RWPE2 (cell line): ENCODE results near the gene BCL11B.

ENCODE experiments used
- ATAC-seq: fragments of 200-7000 bp; cut with Tn5 transposase; 3 replicates; pipeline ENCODE4 v1.9.1; 2021; ENCODE audit warnings: low read depth
- DNase-seq: peaks from one replicate; pipeline ENCODE4 v3.0.0-alpha.2; 2020; ENCODE audit warnings: low spot score
- H3K27ac ChIP-seq: fragments of 450-650 bp; 2 replicates; pipeline ENCODE4 v1.5.1; 2017; ENCODE audit warnings: mild to moderate bottlenecking; ENCODE audit not compliant: poor library complexity, severe bottlenecking
- H3K27me3 ChIP-seq: fragments of 250-450 bp; sonication (Bioruptor Pico); 2 replicates; pipeline ENCODE4 v1.5.1; 2021; ENCODE audit warnings: mild to moderate bottlenecking, moderate library complexity; ENCODE audit not compliant: insufficient read depth, poor library complexity, severe bottlenecking
- H3K36me3 ChIP-seq: fragments of 250-450 bp; sonication (Bioruptor Pico); 2 replicates; pipeline ENCODE4 v1.5.1; 2020; ENCODE audit warnings: low read depth, mild to moderate bottlenecking, moderate library complexity
- H3K4me1 ChIP-seq: fragments of 250-450 bp; sonication (Bioruptor Pico); 2 replicates; pipeline ENCODE4 v1.5.1; 2021; ENCODE audit warnings: mild to moderate bottlenecking, moderate library complexity; ENCODE audit not compliant: insufficient read depth, poor library complexity, severe bottlenecking
- H3K4me3 ChIP-seq: fragments of 250-450 bp; sonication (Bioruptor Pico); 2 replicates; pipeline ENCODE4 v1.5.1; 2021; ENCODE audit warnings: mild to moderate bottlenecking, moderate library complexity; ENCODE audit not compliant: severe bottlenecking
- H3K9me3 ChIP-seq: fragments of 250-450 bp; sonication (Bioruptor Pico); 2 replicates; pipeline ENCODE4 v1.5.1; 2021; ENCODE audit warnings: mild to moderate bottlenecking, moderate library complexity; ENCODE audit not compliant: severe bottlenecking
- TF ChIP-seq, protein P1 (sequence below): fragments of 450-650 bp; IDR thresholded peaks from one replicate; pipeline ENCODE4 v1.5.1; 2017; ENCODE audit warnings: mild to moderate bottlenecking, moderate library complexity; ENCODE audit not compliant: poor library complexity, severe bottlenecking

The BCL11B gene

DNA sequence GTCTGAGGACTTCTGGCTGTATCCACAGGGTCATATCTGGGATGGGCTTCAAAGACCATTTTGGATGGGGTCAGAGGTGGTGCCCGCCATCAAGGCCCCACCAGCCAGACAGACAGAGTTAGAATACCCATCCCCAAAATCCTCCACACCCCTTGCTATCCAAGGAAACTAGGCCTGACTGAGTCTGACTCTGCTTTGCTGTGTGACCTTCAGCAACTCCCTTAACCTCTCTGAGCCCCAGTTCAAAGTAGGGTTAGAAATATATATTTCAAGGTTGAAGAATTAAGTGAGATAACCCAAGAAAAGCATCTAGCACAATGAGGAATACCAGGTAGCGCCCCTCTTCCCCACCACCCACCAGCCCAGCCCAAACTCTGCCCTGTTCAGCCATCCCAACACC lies 20.3 kb downstream of the BCL11B start:
- H3K9me3 ChIP-seq = no peaks in the 10 kb centered on the region
- no peak overlapping the region for H3K4me3 ChIP-seq
- TF ChIP-seq, protein P1, sequence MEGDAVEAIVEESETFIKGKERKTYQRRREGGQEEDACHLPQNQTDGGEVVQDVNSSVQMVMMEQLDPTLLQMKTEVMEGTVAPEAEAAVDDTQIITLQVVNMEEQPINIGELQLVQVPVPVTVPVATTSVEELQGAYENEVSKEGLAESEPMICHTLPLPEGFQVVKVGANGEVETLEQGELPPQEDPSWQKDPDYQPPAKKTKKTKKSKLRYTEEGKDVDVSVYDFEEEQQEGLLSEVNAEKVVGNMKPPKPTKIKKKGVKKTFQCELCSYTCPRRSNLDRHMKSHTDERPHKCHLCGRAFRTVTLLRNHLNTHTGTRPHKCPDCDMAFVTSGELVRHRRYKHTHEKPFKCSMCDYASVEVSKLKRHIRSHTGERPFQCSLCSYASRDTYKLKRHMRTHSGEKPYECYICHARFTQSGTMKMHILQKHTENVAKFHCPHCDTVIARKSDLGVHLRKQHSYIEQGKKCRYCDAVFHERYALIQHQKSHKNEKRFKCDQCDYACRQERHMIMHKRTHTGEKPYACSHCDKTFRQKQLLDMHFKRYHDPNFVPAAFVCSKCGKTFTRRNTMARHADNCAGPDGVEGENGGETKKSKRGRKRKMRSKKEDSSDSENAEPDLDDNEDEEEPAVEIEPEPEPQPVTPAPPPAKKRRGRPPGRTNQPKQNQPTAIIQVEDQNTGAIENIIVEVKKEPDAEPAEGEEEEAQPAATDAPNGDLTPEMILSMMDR = no peak
- H3K36me3 ChIP-seq = no peaks in the 10 kb centered on the region
- no peaks in the 10 kb centered on the region for H3K4me1 ChIP-seq
- H3K27me3 ChIP-seq = no peaks in the 10 kb centered on the region
- ATAC-seq = no peak
- DNase-seq = no peak
- no peak overlapping the region for H3K27ac ChIP-seq

DNA sequence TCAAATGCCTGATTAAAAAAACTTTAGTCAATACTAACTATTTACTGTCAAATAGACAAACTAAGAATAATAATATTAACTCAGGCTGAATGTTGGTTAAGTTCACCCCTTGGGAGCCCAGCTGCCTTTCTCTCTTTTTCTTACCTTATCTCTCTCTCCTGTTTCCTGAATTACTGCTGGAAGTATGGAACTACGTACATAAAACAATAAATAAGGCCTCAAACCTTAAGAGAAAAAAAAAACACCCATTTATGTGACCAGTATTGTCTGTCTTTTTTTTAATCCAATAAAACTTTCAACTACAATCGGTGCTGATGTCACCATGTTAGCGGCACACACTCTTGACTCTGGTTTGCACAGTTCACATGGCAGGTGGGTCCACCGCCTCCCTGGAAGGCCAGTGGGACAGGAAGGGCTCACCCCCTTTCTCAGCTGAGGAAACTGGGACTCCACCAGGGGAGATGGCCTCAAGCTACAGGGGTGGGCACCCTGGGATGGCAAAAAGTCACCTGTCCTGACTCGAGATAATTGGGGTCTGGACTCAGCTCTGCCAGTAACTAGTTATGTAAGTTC lies 21.3 kb downstream of the BCL11B start:
- Histone ChIP-seq H3K4me3 (no peak overlapping the region), H3K27ac (no peak overlapping the region), H3K9me3 (no peaks in the 10 kb centered on the region), H3K27me3 (no peaks in the 10 kb centered on the region), H3K4me1 (no peaks in the 10 kb centered on the region), H3K36me3 (no peaks in the 10 kb centered on the region)
- TF ChIP-seq, protein P1 = no peak
- no peak for DNase-seq
- no peak for ATAC-seq

DNA sequence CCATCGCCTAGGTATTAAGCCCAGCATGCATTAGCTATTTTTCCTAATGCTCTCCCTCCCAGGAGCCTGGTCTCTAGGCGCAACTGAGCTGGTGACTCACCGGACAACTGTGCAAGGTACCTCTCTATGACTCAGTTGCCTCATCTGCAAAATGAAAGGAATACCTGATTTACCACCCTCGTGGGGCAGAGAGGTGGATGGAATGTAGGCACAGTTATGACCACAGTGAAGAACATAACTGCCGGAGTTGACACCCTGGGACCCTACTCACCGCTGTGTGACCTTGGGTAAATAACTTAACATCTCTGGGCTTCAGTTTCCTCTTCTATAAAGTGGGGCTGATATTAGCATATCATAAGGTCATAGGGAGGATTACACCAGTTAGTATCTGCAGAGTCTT lies 22.6 kb downstream of the BCL11B start:
- DNase-seq (no peak), ATAC-seq (peak; percentile 56; the same call in 2 of the 3 replicates)
- Histone ChIP-seq H3K9me3 (no peaks in the 10 kb centered on the region), H3K4me1 (peaks cover 5% of the 10 kb centered on the region), H3K4me3 (no peak overlapping the region), H3K27me3 (no peaks in the 10 kb centered on the region), H3K27ac (no peak overlapping the region), H3K36me3 (no peaks in the 10 kb centered on the region)
- TF ChIP-seq, protein P1 = no peak

DNA sequence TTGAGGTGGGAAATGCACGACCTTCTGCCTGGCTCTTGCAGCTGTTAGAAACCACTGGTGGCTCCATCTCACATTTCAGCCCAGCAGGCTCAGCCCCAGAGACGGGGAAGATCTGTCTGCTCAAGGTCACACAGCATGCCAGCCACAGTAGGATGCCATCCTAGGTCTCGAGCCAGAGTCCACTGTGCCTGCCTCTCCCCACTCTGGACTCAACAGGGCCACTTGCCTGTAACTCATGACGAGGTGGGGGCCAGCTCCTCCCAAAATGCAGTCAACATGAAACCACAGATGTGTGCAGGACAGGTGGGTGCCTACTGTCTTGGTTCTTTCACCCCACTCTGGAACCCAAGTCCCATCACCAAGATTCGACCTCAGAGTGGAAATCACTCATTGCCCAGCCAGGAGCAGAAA lies 23.2 kb downstream of the BCL11B start:
- DNase-seq = no peak
- TF ChIP-seq, protein P1 = no peak
- H3K4me1 ChIP-seq = peaks cover 9% of the 10 kb centered on the region
- H3K36me3 ChIP-seq = no peaks in the 10 kb centered on the region
- no peaks in the 10 kb centered on the region for H3K9me3 ChIP-seq
- no peak for ATAC-seq
- no peaks in the 10 kb centered on the region for H3K27me3 ChIP-seq
- no peak overlapping the region for H3K27ac ChIP-seq
- H3K4me3 ChIP-seq = no peak overlapping the region

DNA sequence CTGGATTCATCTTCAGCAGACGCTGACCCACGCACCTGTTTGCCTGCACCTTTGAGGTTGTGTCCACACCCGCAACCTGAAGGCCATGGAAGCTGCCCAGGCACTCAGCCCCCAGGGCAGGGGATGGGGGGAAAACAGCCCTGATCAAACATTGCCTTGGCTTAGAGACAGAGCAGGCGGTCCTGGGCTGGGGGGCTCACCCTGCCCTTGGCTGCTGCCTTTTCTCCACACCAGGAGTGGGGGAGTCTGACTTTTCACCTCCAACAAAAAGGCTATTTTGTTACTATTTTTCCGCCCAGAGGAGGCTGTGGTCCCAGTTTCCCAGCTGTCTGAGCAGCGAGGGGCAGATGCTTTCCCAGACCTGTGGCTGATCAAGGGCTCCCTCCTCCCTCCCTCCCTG lies 24.2 kb downstream of the BCL11B start:
- Histone ChIP-seq H3K4me1 (peaks cover 9% of the 10 kb centered on the region), H3K36me3 (no peaks in the 10 kb centered on the region), H3K4me3 (no peak overlapping the region), H3K27ac (no peak overlapping the region), H3K27me3 (no peaks in the 10 kb centered on the region), H3K9me3 (no peaks in the 10 kb centered on the region)
- DNase-seq (no peak), ATAC-seq (no peak)
- TF ChIP-seq, protein P1 = no peak
